Right lung (tissue), 5 donors: ENCODE measurements around the gene EPHB2. TPM values are rescaled to one million over a fixed set of nuclear protein-coding genes. Genes with fewer than 3 reads are reported as not detected.

ENCODE experiments used
- DNase-seq, 2 donors: peaks; one replicate each; pipeline ENCODE4 v3.0.0-alpha.2; 2013
- polyA plus RNA-seq, 5 donors: library from polyadenylated mRNA; unstranded; fragments of 120-200 nt; gene quantifications; one replicate each; pipeline versions ENCODE4 v1.2.1 to v1.2.3, GENCODE V29; 2013; ENCODE audit warnings: inconsistent platforms in 1 of 5, low replicate concordance in 1 of 5; ENCODE audit not compliant: insufficient read length in 5 of 5, insufficient read depth in 1 of 5

Gene EPHB2
- polyA plus RNA-seq, 5 donors = 14.6 to 20.0 (median 15.1) TPM

DNA sequence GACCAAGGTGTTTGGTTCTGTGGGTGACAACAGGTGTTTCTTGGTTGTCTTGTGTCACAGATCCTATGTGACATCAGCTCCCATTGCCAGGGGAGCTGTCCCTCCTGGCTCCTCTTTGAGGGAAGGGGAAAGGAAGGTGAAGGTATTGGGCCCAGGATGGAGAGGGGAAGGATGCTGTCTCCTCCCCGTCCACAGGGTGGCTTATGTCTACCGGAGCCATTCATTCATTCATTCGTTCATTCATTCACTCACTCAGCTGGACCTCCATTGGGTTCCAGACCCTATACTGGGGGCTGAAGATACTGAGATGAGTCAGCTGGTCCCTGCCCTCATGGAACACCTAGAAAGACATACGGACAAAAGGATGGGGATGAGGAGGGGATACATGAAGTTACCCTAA is 38.9 kb downstream of the EPHB2 start:
- no peak for DNase-seq

DNA sequence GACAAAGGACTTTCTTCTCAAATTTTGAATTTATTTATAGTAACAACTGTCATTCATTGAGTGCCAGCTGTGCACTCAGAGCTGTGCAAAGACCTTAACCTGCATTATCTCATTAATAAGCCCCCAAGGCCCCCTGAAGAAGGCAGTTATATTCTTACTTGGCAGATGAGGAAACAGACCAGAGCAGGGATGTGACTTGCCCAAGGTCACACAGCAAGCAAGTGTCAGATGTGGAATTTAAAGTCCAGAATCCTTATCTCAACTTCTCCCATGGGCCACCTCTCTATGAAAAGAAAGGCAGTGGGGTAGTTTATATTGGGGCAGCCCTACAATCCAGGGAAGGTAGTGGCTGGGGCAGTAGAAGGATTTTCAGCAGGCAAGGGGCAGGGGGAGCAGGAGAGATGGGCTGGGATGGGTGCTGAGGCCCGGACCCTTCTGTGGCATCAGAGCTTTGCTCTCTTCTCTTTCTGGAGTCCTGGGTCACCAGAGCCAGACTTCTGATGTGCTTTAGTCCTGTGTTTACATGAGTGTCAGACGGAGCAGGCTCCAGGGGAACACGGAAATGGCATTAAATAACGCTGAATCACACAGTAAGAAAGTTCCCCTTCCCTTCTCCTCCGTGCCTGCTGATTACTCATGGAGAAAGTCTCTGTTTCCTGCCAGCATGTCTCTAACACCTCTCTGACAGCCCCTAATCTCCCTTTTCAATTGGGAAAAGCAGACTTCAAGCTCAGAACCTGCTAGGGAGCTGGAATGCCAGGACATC is 39.5 kb downstream of the EPHB2 start:
- DNase-seq = peak in 1 of 2 donors; percentile 26

- no peak for DNase-seq
Observed at GRCh38 chr1:22750685-22751051, 40.0 kb downstream of the EPHB2 start.

DNA sequence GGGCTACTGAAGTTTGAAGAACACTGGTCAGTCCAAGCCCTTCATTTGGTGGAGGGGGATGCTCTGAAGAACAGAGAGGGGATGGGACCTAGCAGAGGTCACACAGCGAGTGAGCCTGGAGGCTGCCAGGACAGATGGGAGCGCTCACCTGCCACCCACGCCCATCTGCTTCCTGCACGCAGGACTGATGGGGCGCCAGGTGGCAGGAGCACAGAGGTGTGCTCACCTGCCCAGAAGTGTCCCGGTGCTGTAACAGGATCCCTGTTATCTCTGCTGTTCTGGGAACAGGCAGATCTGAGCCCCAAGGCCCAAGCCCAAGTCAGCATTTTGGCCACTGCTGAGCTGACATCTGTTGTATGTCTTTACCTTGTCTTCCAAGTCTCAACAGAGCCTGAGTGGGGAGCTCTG is 40.5 kb downstream of the EPHB2 start:
- DNase-seq = no peak

DNA sequence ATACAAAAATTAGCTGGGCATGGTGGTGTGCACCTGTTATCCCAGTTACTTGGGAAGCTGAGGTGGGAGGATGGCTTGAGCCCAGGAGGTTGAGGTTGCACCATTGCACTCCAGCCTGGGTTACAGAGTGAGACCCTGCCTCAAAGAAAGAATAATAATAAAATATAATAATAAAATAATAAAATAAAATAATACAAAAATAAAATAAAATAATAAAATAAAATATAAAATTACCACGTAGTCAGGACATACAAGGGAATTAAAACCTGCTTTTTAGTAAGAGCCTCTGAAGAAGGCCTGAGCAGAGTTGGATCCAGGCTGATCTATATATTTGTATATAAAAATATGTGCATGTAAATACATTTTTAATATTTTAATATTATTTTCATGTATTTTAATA is 41.7 kb downstream of the EPHB2 start:
- no peak for DNase-seq

DNA sequence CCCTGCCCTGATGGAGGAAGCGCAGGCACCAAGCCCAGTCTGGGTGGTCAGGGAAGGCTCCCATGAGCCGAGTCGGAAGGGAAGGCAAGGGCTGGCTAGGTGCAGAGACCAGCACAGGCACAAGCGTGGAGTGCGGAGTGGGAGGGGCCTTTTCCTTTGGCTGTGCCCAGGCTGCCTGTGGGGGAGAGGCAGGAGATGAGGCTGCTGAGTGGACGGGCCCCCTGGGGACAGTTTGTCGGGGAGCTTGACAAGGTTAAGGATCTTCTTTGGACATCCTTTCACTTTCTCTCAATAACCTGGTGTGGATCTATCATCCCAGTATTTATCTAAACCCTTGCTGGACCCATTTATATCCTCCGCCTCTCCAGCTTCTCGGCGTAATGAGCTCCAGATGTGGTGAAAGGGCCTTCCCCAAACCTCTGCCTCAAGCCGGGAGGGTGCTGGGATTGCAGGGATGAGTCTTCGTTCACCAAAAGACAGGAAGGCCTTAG is 42.9 kb downstream of the EPHB2 start:
- no peak for DNase-seq

GRCh38 chr1:22754106-22754768 is 43.6 kb downstream of the EPHB2 start:
- no peak for DNase-seq

GRCh38 chr1:22754824-22755223 is 44.2 kb downstream of the EPHB2 start:
- DNase-seq = no peak

DNA sequence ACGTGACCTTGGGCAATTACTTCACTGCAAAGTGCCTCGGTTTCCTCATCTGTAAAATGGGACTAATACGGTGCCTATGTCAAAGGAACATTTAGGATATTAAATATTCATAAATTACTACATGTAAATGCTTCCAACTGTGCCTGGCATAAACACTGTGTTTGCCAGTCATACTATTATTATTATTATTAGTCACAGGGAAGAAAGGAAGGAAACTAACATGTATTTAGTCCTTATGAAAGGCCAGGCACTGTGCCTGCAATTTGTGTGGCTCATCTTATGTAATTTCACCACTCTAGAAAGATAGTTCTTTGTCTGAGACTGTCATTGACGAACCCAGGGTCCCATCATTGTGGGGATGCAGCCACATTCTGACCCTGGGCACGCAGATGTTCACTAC is 45.0 kb downstream of the EPHB2 start:
- no peak for DNase-seq

- no peak for DNase-seq
Observed at GRCh38 chr1:22756125-22756735, 45.6 kb downstream of the EPHB2 start.

GRCh38 chr1:22760455-22760854 is 49.8 kb downstream of the EPHB2 start:
- DNase-seq = no peak

GRCh38 chr1:22761101-22761500 is 50.5 kb downstream of the EPHB2 start:
- no peak for DNase-seq

- no peak for DNase-seq
Observed at GRCh38 chr1:22761821-22762220, 51.2 kb downstream of the EPHB2 start.

GRCh38 chr1:22763487-22764200 is 53.0 kb downstream of the EPHB2 start:
- DNase-seq = no peak

- no peak for DNase-seq
Observed at GRCh38 chr1:22767852-22768251, 57.2 kb downstream of the EPHB2 start.

- no peak for DNase-seq
Observed at GRCh38 chr1:22769932-22770331, 59.3 kb downstream of the EPHB2 start.

GRCh38 chr1:22772014-22772413 is 61.4 kb downstream of the EPHB2 start:
- no peak for DNase-seq

- peak; percentile 74 to 81 for DNase-seq
Observed at GRCh38 chr1:22773981-22774832, 63.6 kb downstream of the EPHB2 start.

- no peak for DNase-seq
Observed at GRCh38 chr1:22774833-22775182, 64.2 kb downstream of the EPHB2 start.

- no peak for DNase-seq
Observed at GRCh38 chr1:22775478-22775877, 64.8 kb downstream of the EPHB2 start.

GRCh38 chr1:22776035-22776613 is 65.5 kb downstream of the EPHB2 start:
- DNase-seq = no peak
